ENCODE measurements around the gene TBC1D22B.

- TF ChIP-seq POLR2A (IDR thresholded peaks at IDR 0.05; ENCODE audit: low read length): no peak
- TF ChIP-seq GATA1 (IDR thresholded peaks at IDR 0.05; ENCODE audit: low read depth, low read length): no peak
Measured at GRCh38 chr6:37236921-37237320, 20.7 kb upstream of the TBC1D22B start.
